RWPE2 (cell line): ENCODE data around the gene TRMT2A.

Experiments
- ATAC-seq: fragments of 200-7000 bp; cut with Tn5 transposase; 3 replicates; pipeline ENCODE4 v1.9.1; 2021; ENCODE audit warnings: low read depth
- DNase-seq: peaks from one replicate; pipeline ENCODE4 v3.0.0-alpha.2; 2020; ENCODE audit warnings: low spot score
- H3K27ac ChIP-seq: fragments of 450-650 bp; 2 replicates; pipeline ENCODE4 v1.5.1; 2017; ENCODE audit warnings: mild to moderate bottlenecking; ENCODE audit not compliant: poor library complexity, severe bottlenecking
- H3K27me3 ChIP-seq: fragments of 250-450 bp; sonication (Bioruptor Pico); 2 replicates; pipeline ENCODE4 v1.5.1; 2021; ENCODE audit warnings: mild to moderate bottlenecking, moderate library complexity; ENCODE audit not compliant: insufficient read depth, poor library complexity, severe bottlenecking
- H3K36me3 ChIP-seq: fragments of 250-450 bp; sonication (Bioruptor Pico); 2 replicates; pipeline ENCODE4 v1.5.1; 2020; ENCODE audit warnings: low read depth, mild to moderate bottlenecking, moderate library complexity
- H3K4me1 ChIP-seq: fragments of 250-450 bp; sonication (Bioruptor Pico); 2 replicates; pipeline ENCODE4 v1.5.1; 2021; ENCODE audit warnings: mild to moderate bottlenecking, moderate library complexity; ENCODE audit not compliant: insufficient read depth, poor library complexity, severe bottlenecking
- H3K4me3 ChIP-seq: fragments of 250-450 bp; sonication (Bioruptor Pico); 2 replicates; pipeline ENCODE4 v1.5.1; 2021; ENCODE audit warnings: mild to moderate bottlenecking, moderate library complexity; ENCODE audit not compliant: severe bottlenecking
- H3K9me3 ChIP-seq: fragments of 250-450 bp; sonication (Bioruptor Pico); 2 replicates; pipeline ENCODE4 v1.5.1; 2021; ENCODE audit warnings: mild to moderate bottlenecking, moderate library complexity; ENCODE audit not compliant: severe bottlenecking
- TF ChIP-seq, protein P1 (sequence below): fragments of 450-650 bp; IDR thresholded peaks from one replicate; pipeline ENCODE4 v1.5.1; 2017; ENCODE audit warnings: mild to moderate bottlenecking, moderate library complexity; ENCODE audit not compliant: poor library complexity, severe bottlenecking

TRMT2A gene

DNA sequence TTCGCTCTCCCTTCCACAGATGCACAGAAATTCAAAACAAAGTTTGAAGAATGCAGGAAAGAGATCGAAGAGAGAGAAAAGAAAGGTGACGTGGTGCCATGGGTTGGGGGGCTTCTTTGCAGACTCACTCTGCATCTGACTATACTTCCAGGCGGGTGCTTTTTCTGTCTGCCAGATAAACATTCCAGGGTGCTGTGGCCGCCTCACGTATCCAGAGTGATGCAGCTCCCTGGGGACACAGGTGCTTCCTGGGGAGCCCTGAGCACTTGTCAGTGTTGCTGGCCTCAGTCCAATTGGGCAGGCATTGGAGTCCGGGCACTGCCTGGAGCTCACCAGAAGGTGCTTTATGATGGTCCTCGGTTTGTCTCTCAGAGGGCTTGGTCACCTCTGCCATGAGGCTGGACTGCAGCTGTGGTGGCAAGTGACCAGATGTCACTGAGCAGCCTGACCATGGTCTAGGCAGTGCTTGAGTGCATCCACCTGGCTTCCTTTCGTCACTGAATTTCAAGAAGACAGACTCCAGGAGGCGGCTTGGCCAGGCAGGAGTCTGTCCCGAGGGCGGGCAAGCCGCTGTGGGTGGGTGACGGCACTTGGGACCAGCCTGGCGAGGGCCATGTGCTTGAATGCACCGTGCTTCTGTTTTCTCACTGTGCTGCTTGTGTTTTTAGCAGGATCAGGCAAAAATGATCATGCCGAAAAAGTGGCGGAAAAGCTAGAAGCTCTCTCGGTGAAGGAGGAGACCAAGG lies 9.4 kb upstream of the TRMT2A start:
- H3K4me3 ChIP-seq: no peak overlapping the region
- H3K9me3 ChIP-seq: peaks cover 2% of the 10 kb centered on the region
- H3K36me3 ChIP-seq: peaks cover 45% of the 10 kb centered on the region
- DNase-seq (no peak), ATAC-seq (no peak)
- no peaks in the 10 kb centered on the region for H3K27me3 ChIP-seq
- TF ChIP-seq, protein P1, sequence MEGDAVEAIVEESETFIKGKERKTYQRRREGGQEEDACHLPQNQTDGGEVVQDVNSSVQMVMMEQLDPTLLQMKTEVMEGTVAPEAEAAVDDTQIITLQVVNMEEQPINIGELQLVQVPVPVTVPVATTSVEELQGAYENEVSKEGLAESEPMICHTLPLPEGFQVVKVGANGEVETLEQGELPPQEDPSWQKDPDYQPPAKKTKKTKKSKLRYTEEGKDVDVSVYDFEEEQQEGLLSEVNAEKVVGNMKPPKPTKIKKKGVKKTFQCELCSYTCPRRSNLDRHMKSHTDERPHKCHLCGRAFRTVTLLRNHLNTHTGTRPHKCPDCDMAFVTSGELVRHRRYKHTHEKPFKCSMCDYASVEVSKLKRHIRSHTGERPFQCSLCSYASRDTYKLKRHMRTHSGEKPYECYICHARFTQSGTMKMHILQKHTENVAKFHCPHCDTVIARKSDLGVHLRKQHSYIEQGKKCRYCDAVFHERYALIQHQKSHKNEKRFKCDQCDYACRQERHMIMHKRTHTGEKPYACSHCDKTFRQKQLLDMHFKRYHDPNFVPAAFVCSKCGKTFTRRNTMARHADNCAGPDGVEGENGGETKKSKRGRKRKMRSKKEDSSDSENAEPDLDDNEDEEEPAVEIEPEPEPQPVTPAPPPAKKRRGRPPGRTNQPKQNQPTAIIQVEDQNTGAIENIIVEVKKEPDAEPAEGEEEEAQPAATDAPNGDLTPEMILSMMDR: no peak
- no peaks in the 10 kb centered on the region for H3K4me1 ChIP-seq
- H3K27ac ChIP-seq: no peak overlapping the region

DNA sequence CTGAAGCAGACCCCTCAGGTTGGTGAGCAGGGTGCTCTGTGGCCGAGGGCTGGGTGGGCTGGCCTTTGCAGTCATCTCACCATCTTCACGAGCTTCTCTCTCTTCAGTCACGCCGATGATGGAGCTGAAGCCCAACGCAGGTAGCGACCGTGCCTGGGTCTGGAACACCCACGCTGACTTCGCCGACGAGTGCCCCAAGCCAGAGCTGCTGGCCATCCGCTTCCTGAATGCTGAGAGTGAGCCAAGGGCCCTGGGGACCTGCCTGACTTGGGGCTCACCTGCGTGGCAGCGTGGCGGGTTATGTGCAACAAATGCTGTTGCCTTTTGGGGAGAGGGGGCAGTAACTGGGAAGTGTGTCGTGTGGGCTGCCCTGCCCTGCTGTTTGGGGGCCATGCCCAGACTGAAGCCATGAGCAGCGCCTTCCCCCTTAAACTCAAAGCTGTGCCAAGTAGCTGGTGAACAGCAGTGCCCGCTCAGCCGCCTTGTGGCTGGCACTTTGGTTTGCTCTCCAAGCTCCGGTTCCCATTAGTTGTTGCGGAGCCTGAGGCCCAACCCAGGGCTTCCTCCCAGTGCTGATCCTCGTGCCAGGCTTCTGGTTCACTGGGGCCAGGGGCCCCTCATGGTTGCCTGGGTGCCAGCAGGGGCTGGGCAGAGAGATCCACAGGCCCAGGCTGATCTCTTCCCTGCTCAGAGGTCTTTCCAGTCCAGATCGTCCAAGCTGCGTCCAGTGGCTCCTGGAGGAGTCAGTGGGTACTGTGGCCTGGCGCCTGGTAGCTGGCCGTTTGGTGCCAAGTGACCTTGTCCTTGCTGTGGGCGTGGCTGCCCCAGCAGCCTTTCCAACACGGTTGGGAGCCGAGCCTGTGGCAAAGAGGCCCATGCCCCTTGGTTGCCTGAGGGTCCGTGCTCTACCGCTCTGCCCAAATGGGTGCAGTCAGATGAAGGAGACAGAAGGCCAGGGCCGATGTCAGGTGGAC lies 8.5 kb upstream of the TRMT2A start:
- Histone ChIP-seq H3K27me3 (no peaks in the 10 kb centered on the region), H3K36me3 (peaks cover 53% of the 10 kb centered on the region)
- ATAC-seq: no peak

DNA sequence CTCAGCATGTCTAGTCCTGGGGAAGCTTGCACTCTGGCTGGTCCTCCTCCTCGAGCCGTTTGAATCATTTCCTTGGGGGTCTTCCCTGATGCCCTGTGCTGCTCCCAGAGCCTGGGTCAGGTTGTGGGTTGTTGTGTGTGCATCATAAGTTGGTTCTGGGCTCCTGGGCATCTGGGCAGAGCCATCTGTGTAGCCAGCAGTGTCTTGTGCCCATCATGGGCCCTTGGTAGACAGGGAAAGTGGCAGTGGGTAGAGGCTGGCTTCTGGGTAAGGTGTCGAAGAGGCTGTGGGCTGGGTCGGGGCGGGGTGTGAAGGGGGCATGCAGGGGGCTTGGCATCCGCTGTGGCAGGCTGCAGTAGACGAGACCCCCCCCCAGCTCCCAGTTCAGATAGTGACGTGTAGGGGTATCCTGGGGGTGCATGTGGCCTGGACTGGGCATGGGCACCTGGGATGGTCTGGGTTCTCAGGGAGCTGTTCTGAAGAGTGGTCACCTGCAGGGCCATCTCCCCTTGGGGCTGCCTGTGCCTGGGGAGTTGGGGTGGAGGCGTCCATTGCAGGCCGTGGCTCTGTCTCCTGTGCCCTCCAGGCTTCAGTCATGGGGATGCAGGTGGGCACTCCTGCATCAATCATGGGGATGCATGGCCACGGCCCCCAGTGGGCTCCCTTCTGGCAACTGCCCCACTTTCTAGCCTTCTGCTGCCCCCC lies 7.2 kb upstream of the TRMT2A start:
- no peaks in the 10 kb centered on the region for H3K27me3 ChIP-seq
- H3K4me1 ChIP-seq: no peaks in the 10 kb centered on the region
- DNase-seq: no peak
- TF ChIP-seq, protein P1: no peak
- no peak for ATAC-seq
- H3K4me3 ChIP-seq: no peak overlapping the region
- H3K9me3 ChIP-seq: no peaks in the 10 kb centered on the region
- H3K36me3 ChIP-seq: peaks cover 66% of the 10 kb centered on the region
- H3K27ac ChIP-seq: no peak overlapping the region

More for the DNA sequence above, 8.5 kb upstream of the TRMT2A start:
- Histone ChIP-seq H3K4me3 (no peak overlapping the region), H3K9me3 (no peaks in the 10 kb centered on the region), H3K4me1 (no peaks in the 10 kb centered on the region), H3K27ac (no peak overlapping the region)
- TF ChIP-seq, protein P1: no peak
- DNase-seq: no peak

DNA sequence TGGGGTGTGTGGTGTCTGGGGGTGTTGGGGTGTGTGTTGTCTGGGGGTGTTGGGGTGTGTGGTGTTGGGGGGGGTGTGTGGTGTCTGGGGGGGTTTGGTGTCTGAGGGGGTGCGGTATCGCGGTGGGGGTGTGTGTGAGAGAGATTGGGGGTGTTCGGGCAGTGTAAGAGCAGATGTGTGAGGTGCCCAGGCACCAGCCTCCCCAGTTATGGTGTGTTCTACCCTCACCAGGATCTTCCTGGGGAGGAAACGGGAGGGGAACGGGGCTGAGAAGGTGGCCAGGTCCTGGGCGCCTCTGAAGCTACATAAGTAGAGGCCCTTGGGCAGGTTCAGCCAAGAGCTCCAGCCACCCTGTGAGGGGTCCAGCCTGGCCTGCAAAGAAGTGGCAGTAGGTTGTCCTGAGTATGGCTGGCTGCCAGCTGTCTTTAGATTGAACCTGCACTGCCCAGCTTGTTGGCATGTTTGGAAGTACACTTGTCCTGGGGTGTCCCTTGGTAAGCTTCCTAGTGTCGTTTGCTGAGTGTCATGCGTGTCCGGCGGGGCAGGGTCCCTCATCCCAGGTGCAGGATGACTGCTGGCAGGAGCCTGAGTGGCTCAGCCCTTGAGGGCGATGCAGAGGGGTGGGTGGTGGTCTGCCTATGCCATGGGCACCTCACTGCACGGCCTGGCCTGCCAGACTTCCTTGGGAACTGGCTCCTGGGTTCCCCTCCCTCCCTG lies 6.5 kb upstream of the TRMT2A start:
- H3K9me3 ChIP-seq: no peaks in the 10 kb centered on the region
- H3K27me3 ChIP-seq: no peaks in the 10 kb centered on the region
- no peaks in the 10 kb centered on the region for H3K4me1 ChIP-seq
- H3K4me3 ChIP-seq: no peak overlapping the region
- ATAC-seq: no peak
- no peak overlapping the region for H3K27ac ChIP-seq
- no peak for DNase-seq
- TF ChIP-seq, protein P1: no peak
- peaks cover 73% of the 10 kb centered on the region for H3K36me3 ChIP-seq
